ENCODE data around the gene CFAP52. TPM values are rescaled to one million over a fixed set of nuclear protein-coding genes. Genes with fewer than 3 reads are reported as not detected.
"Not testable (repeated sequence)": the region's sequence is repeated elsewhere in the genome, so short reads cannot be mapped to it uniquely, and the experiment has no call there.

The CFAP52 gene
- total RNA-seq, 5 donors from 2014 or later (not counting 1 experiment from before 2014, with no cell fraction given) = not detected

GRCh38 chr17:9553596-9553995 lies 22.8 kb upstream of the CFAP52 start:
- Mint-ChIP-seq H3K4me1 (peaks cover 0 to 11% (median 2%) of the 10 kb centered on the region in 3 donors), H3K4me3 (no peak overlapping the region), H3K27ac (no peak overlapping the region), H3K9me3 (no peaks in the 10 kb centered on the region), H3K36me3 (peaks cover 28% of the 10 kb centered on the region), H3K27me3 (no peaks in the 10 kb centered on the region)
- no peak overlapping the region for H3K4me3 ChIP-seq (ENCODE audit: control insufficient read depth in 1 of 2, extremely low read depth in 1 of 2, low read length in 1 of 2)
- no CpG with 5 or more reads among the region's 4 CpGs for WGBS (ENCODE audit: insufficient coverage)
- H3K4me1 ChIP-seq (ENCODE audit: control insufficient read depth in 1 of 2, extremely low read depth in 1 of 2, insufficient read depth in 2 of 2, low read length in 2 of 2) = no peaks in the 10 kb centered on the region
- ChIA-PET POLR2A (no interaction called here), CTCF (no interaction called here)
- peaks cover 3 to 22% of the 10 kb centered on the region in 2 donors for H3K36me3 ChIP-seq (ENCODE audit: control insufficient read depth in 2 of 2, extremely low read depth in 1 of 2, insufficient read depth in 1 of 2, low read length in 1 of 2)
- DNase-seq (no peak), ATAC-seq (replicated peaks in 1 of 4) (no peak)
- H3K27me3 ChIP-seq (replicated peaks in 1 of 2; ENCODE audit: control insufficient read depth in 2 of 2, extremely low read depth in 1 of 2, insufficient read depth in 2 of 2, low read length in 1 of 2) = no peaks in the 10 kb centered on the region
- H3K27ac ChIP-seq (ENCODE audit: low read length) = no peak overlapping the region
- no peaks in the 10 kb centered on the region for H3K9me3 ChIP-seq

GRCh38 chr17:9554715-9555114 lies 21.7 kb upstream of the CFAP52 start:
- POLR2A ChIA-PET; ATAC-seq (replicated peaks in 1 of 4); H3K27ac ChIP-seq (ENCODE audit: low read length); H3K9me3 Mint-ChIP-seq; H3K4me1 ChIP-seq (ENCODE audit: control insufficient read depth in 1 of 2, extremely low read depth in 1 of 2, insufficient read depth in 2 of 2, low read length in 2 of 2); H3K27me3 ChIP-seq (replicated peaks in 1 of 2; ENCODE audit: control insufficient read depth in 2 of 2, extremely low read depth in 1 of 2, insufficient read depth in 2 of 2, low read length in 1 of 2); H3K9me3 ChIP-seq; H3K4me3 ChIP-seq (ENCODE audit: control insufficient read depth in 1 of 2, extremely low read depth in 1 of 2, low read length in 1 of 2); H3K4me3 Mint-ChIP-seq; H3K27me3 Mint-ChIP-seq; H3K27ac Mint-ChIP-seq: not testable (repeated sequence)
- CTCF ChIA-PET = interaction anchor here (0.6 to 0.7 kb wide), 6 partner anchors 11 to 1346 kb away, joined by 3 to 9 read pairs (median 4); no protein-coding TSS in a partner anchor
- DNase-seq = peak in 29 of 35 experiments; percentile 6 to 57 (median 29)
- Mint-ChIP-seq H3K4me1 (peaks cover 3 to 11% (median 4%) of the 10 kb centered on the region in 3 donors), H3K36me3 (peaks cover 25% of the 10 kb centered on the region)
- peaks cover 3 to 17% of the 10 kb centered on the region in 2 donors for H3K36me3 ChIP-seq (ENCODE audit: control insufficient read depth in 2 of 2, extremely low read depth in 1 of 2, insufficient read depth in 1 of 2, low read length in 1 of 2)
- no CpG with 5 or more reads among the region's 6 CpGs for whole genome bisulfite sequencing (ENCODE audit: insufficient coverage)

GRCh38 chr17:9557161-9557755 lies 19.2 kb upstream of the CFAP52 start:
- Mint-ChIP-seq H3K4me1 (peaks cover 3 to 22% (median 8%) of the 10 kb centered on the region in 3 donors), H3K4me3 (no peak overlapping the region), H3K27ac (no peak overlapping the region), H3K9me3 (no peaks in the 10 kb centered on the region), H3K36me3 (peaks cover 21% of the 10 kb centered on the region), H3K27me3 (no peaks in the 10 kb centered on the region)
- Histone ChIP-seq H3K4me3 (ENCODE audit: control insufficient read depth in 1 of 2, extremely low read depth in 1 of 2, low read length in 1 of 2) (no peak overlapping the region), H3K36me3 (ENCODE audit: control insufficient read depth in 2 of 2, extremely low read depth in 1 of 2, insufficient read depth in 1 of 2, low read length in 1 of 2) (peaks cover 3 to 17% of the 10 kb centered on the region in 2 donors), H3K27me3 (replicated peaks in 1 of 2; ENCODE audit: control insufficient read depth in 2 of 2, extremely low read depth in 1 of 2, insufficient read depth in 2 of 2, low read length in 1 of 2) (no peaks in the 10 kb centered on the region), H3K4me1 (ENCODE audit: control insufficient read depth in 1 of 2, extremely low read depth in 1 of 2, insufficient read depth in 2 of 2, low read length in 2 of 2) (no peaks in the 10 kb centered on the region), H3K27ac (ENCODE audit: low read length) (no peak overlapping the region), H3K9me3 (no peaks in the 10 kb centered on the region)
- ATAC-seq (replicated peaks in 1 of 4) (no peak), DNase-seq (no peak)
- WGBS (ENCODE audit: insufficient coverage) = 94% methylated on average over 8 of the region's 10 CpGs
- POLR2A ChIA-PET = no interaction called here
- CTCF ChIA-PET = no interaction called here

GRCh38 chr17:9557857-9558256 lies 18.6 kb upstream of the CFAP52 start:
- H3K9me3 Mint-ChIP-seq = no peaks in the 10 kb centered on the region
- WGBS (ENCODE audit: insufficient coverage) = 69% methylated on average over 3 of the region's 9 CpGs
- H3K27ac Mint-ChIP-seq = no peak overlapping the region

GRCh38 chr17:9564104-9564503 lies 12.3 kb upstream of the CFAP52 start:
- Histone ChIP-seq H3K4me1 (ENCODE audit: control insufficient read depth in 1 of 2, extremely low read depth in 1 of 2, insufficient read depth in 2 of 2, low read length in 2 of 2) (peaks cover 0 to 11% of the 10 kb centered on the region in 2 experiments), H3K9me3 (no peaks in the 10 kb centered on the region), H3K4me3 (ENCODE audit: control insufficient read depth in 1 of 2, extremely low read depth in 1 of 2, low read length in 1 of 2) (no peak overlapping the region), H3K27ac (ENCODE audit: low read length) (no peak overlapping the region), H3K36me3 (ENCODE audit: control insufficient read depth in 2 of 2, extremely low read depth in 1 of 2, insufficient read depth in 1 of 2, low read length in 1 of 2) (peaks cover 6 to 10% of the 10 kb centered on the region in 2 donors), H3K27me3 (replicated peaks in 1 of 2; ENCODE audit: control insufficient read depth in 2 of 2, extremely low read depth in 1 of 2, insufficient read depth in 2 of 2, low read length in 1 of 2) (no peaks in the 10 kb centered on the region)
- peaks cover 44% of the 10 kb centered on the region for H3K36me3 Mint-ChIP-seq
- H3K27ac Mint-ChIP-seq = peak overlapping the region; percentile 5 to 29
- DNase-seq (no peak), ATAC-seq (replicated peaks in 1 of 4) (no peak)
- H3K27me3 Mint-ChIP-seq = no peaks in the 10 kb centered on the region
- CTCF ChIA-PET = no interaction called here
- no peak overlapping the region for H3K4me3 Mint-ChIP-seq
- POLR2A ChIA-PET = no interaction called here
- peaks cover 39 to 53% (median 46%) of the 10 kb centered on the region in 3 donors for H3K4me1 Mint-ChIP-seq
- H3K9me3 Mint-ChIP-seq = no peaks in the 10 kb centered on the region

More at GRCh38 chr17:9557857-9558256, 18.6 kb upstream of the CFAP52 start:
- no peaks in the 10 kb centered on the region for H3K9me3 ChIP-seq
- no peak overlapping the region for H3K4me3 Mint-ChIP-seq
- peaks cover 3 to 17% of the 10 kb centered on the region in 2 donors for H3K36me3 ChIP-seq (ENCODE audit: control insufficient read depth in 2 of 2, extremely low read depth in 1 of 2, insufficient read depth in 1 of 2, low read length in 1 of 2)
- no peak overlapping the region for H3K4me3 ChIP-seq (ENCODE audit: control insufficient read depth in 1 of 2, extremely low read depth in 1 of 2, low read length in 1 of 2)
- ChIA-PET CTCF (no interaction called here), POLR2A (no interaction called here)
- no peaks in the 10 kb centered on the region for H3K4me1 ChIP-seq (ENCODE audit: control insufficient read depth in 1 of 2, extremely low read depth in 1 of 2, insufficient read depth in 2 of 2, low read length in 2 of 2)
- H3K27ac ChIP-seq (ENCODE audit: low read length) = no peak overlapping the region
- H3K4me1 Mint-ChIP-seq = peaks cover 7 to 27% (median 14%) of the 10 kb centered on the region in 3 donors
- DNase-seq = no peak
- H3K27me3 ChIP-seq (replicated peaks in 1 of 2; ENCODE audit: control insufficient read depth in 2 of 2, extremely low read depth in 1 of 2, insufficient read depth in 2 of 2, low read length in 1 of 2) = no peaks in the 10 kb centered on the region
- no peak for ATAC-seq (replicated peaks in 1 of 4)
- H3K27me3 Mint-ChIP-seq = no peaks in the 10 kb centered on the region
- H3K36me3 Mint-ChIP-seq = peaks cover 27% of the 10 kb centered on the region

- Histone ChIP-seq H3K27ac (ENCODE audit: low read length) (peak overlapping the region; percentile 41), H3K9me3 (no peaks in the 10 kb centered on the region), H3K27me3 (replicated peaks in 1 of 2; ENCODE audit: control insufficient read depth in 2 of 2, extremely low read depth in 1 of 2, insufficient read depth in 2 of 2, low read length in 1 of 2) (no peaks in the 10 kb centered on the region), H3K4me3 (ENCODE audit: control insufficient read depth in 1 of 2, extremely low read depth in 1 of 2, low read length in 1 of 2) (peak overlapping the region in 1 of 2 donors; percentile 24), H3K4me1 (ENCODE audit: control insufficient read depth in 1 of 2, extremely low read depth in 1 of 2, insufficient read depth in 2 of 2, low read length in 2 of 2) (peaks cover 0 to 11% of the 10 kb centered on the region in 2 experiments), H3K36me3 (ENCODE audit: control insufficient read depth in 2 of 2, extremely low read depth in 1 of 2, insufficient read depth in 1 of 2, low read length in 1 of 2) (peaks cover 6 to 13% of the 10 kb centered on the region in 2 donors)
- ChIA-PET CTCF (interaction anchor here in 1 of 2 donors (0.8 to 0.9 kb wide), 2 partner anchors 11 kb away, joined by 3 read pairs; no protein-coding TSS in a partner anchor), POLR2A (no interaction called here)
- peaks cover 42 to 50% (median 47%) of the 10 kb centered on the region in 3 donors for H3K4me1 Mint-ChIP-seq
- ATAC-seq (replicated peaks in 1 of 4) (peak in 3 of 4 experiments; percentile 40 to 60 (median 55)), DNase-seq (peak in 1 of 35 experiments; percentile 41)
- H3K27me3 Mint-ChIP-seq = no peaks in the 10 kb centered on the region
- 42% methylated on average over 3 of the region's 7 CpGs for WGBS (ENCODE audit: insufficient coverage)
- H3K36me3 Mint-ChIP-seq = peaks cover 53% of the 10 kb centered on the region
- H3K9me3 Mint-ChIP-seq = no peaks in the 10 kb centered on the region
- H3K27ac Mint-ChIP-seq = peak overlapping the region; percentile 84 to 88
- peak overlapping the region; percentile 59 to 71 (median 59) for H3K4me3 Mint-ChIP-seq
Observed at GRCh38 chr17:9566067-9566466, 10.4 kb upstream of the CFAP52 start.

Measured in T-cell (primary cell).